Epithelial cell of prostate (primary cell): ENCODE measurements around the gene IFFO2.

Source experiments
- DNase-seq: peaks from one replicate; pipeline ENCODE4 v3.0.0-alpha.2; 2011; ENCODE audit warnings: low read depth, low spot score
- H3K27ac ChIP-seq: fragments of 450-650 bp; 2 replicates; pipeline ENCODE4 v1.5.1; 2017; ENCODE audit warnings: mild to moderate bottlenecking

IFFO2 gene

GRCh38 chr1:18973446-18973955, 17.0 kb upstream of the IFFO2 start:
- no peak overlapping the region for H3K27ac ChIP-seq
- DNase-seq = no peak

GRCh38 chr1:18972991-18973390, 16.5 kb upstream of the IFFO2 start:
- DNase-seq = no peak
- H3K27ac ChIP-seq = no peak overlapping the region

- H3K27ac ChIP-seq = no peak overlapping the region
- DNase-seq = no peak
Measured at GRCh38 chr1:18972531-18972930, 16.1 kb upstream of the IFFO2 start.

GRCh38 chr1:18970762-18971161, 14.3 kb upstream of the IFFO2 start:
- no peak for DNase-seq
- no peak overlapping the region for H3K27ac ChIP-seq

- no peak for DNase-seq
- no peak overlapping the region for H3K27ac ChIP-seq
Measured at GRCh38 chr1:18970358-18970757, 13.9 kb upstream of the IFFO2 start.

DNA sequence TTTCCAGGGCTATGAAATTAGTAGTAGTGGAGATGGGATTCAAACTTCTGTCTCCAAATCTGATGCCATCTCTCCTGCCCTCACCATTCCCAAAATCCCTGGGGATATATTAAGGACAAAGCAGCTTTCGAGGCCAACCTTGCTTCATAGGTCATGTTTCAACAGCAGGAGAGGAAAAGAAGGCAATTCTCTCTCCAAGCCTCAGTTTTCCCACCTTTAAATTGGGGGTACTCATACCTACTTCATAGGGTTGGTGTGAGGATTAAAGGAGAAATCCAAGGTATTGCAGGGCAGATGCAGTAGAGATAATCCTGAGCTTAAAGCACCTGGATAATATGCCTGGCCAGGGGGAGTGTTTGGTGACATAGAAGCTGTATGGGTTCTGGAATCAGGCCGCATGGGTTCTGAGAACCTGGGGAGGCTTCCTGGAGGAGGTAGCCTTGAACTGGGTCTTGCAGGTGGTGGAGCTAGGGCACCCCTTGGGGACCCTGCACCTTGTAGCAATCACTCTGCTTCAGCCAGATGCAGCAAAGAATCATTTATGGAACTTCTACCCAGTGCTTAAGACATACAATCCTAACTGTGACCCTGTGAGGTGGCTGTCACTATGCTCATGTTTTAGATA, 10.7 kb upstream of the IFFO2 start:
- no peak overlapping the region for H3K27ac ChIP-seq
- no peak for DNase-seq

- peak overlapping the region; percentile 17 for H3K27ac ChIP-seq
- no peak for DNase-seq
Measured at GRCh38 chr1:18965206-18966173, 9.0 kb upstream of the IFFO2 start.

- no peak for DNase-seq
- H3K27ac ChIP-seq = no peak overlapping the region
Measured at GRCh38 chr1:18963968-18964367, 7.5 kb upstream of the IFFO2 start.

DNA sequence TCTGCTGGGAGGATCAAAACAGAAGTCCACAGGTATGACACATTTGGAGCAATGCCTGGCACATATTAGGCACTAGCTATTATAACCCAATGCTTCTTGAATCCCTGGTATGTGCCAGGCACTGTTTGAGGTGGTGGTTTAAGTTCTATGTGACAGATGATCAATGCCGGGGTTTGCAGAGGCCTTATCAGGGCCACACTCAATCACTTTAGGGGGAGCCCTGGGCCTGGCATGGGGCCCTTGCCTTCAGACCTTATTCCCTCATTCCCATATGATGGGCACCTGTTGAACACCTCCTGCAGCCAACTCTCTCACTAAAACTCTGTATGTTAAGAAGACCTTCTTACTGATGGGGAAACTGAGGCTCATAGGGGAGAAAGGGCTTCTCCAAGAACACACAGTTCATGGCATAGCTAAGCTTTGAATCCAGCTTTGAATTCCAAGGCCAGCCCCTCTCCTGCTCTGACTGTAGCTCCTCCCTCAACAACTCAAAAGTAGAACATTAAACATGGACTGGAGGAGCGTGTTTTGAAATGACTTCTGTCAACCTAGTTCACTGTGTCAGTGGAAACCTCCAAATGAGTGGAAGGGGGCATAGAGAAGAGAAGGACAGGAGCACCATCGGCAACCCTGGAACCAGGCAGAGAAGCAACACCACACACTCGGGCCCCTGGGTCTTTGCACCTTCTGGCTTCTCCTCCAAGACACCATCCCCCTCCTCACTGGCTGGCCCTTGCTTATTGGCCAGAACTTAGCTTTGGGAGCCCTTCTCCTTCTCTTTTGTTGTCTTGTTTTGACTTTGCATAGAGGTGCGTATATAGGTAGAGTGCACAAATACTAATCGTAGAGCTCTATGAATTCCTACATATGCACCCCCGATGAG, 6.6 kb upstream of the IFFO2 start:
- peak overlapping the region; percentile 23 for H3K27ac ChIP-seq
- no peak for DNase-seq

GRCh38 chr1:18962121-18962721, 5.7 kb upstream of the IFFO2 start:
- peak overlapping the region; percentile 23 for H3K27ac ChIP-seq
- DNase-seq = no peak

DNA sequence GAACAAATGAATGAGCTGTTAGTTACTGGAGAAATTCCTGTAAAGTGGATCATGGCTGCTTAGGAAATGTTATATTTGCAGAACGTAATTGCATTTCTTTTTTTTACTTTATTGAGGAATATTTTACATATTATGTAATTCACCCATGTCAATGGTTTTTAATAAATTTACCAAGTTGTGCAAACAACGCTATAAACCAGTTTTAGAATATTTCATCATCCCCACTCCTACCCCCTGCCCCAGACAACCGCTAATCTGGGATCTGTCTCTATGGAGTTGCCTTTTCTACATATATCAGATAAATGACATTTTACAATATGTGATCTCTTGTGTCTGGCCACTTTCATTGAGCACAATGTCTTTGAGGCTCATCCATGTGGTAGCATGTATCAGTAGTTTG, 4.3 kb upstream of the IFFO2 start:
- DNase-seq = no peak
- H3K27ac ChIP-seq = no peak overlapping the region

DNA sequence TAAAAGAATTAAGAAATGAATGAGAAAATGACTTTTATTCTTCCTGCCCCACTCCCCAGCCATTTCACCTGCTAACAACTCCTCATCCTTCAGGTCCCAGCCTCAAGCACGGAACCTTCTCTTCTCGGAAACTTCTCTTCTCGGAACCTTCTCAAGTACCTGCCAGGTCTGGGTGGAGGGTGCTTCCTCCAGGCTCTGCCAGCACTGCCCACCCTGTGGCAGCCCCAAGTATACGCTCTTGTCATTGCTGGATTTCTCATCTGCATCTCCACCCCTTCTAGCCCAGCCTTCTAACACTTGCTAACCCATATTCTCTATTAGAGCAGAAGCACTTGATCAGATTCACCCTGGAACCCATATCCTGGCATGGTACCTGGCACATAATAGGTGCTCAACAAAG, 3.9 kb upstream of the IFFO2 start:
- no peak overlapping the region for H3K27ac ChIP-seq
- no peak for DNase-seq

- DNase-seq = no peak
Measured at GRCh38 chr1:18959591-18959990, 3.1 kb upstream of the IFFO2 start.

DNA sequence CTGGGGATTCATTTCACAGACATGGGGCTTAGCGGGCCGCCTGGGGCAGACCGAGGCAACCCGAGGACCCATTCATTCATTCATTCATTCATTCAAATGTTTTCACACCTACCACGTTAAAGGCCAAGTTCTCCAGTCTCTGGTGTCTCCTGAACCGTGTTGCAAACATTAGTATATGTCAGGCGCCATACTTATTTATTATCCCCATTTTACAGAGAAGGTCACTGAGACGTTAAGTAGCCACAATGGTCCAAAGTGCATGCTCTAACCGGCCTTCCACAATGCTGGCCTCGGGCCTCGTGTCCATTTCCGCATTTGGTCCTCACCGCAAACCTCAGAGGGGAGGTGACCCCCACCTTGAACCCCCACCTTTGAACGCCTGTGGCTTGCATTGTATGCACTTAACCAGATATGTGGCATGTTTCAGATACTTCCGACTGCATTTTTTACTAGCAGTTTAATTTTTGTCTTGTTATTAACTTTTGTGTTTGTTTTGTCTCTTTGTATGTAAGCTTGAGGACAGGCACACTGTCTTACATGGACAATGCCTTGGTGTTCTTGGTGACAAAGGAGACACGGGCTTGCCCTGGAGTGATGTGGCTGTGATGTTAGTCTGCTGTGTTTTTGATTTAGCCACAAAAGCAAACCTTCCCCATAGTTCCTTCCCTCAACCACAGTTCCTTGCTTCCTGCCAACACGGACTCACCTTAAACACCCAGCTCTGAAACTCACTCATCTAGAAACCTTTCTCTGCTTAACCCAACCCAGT, 1.2 kb upstream of the IFFO2 start:
- H3K27ac ChIP-seq = no peak overlapping the region
- DNase-seq = no peak

More at GRCh38 chr1:18959591-18959990, 3.1 kb upstream of the IFFO2 start:
- no peak overlapping the region for H3K27ac ChIP-seq

GRCh38 chr1:18957136-18957521, 653 bp upstream of the IFFO2 start:
- H3K27ac ChIP-seq = no peak overlapping the region

GRCh38 chr1:18955441-18956192, 859 bp downstream of the IFFO2 start:
- peak overlapping the region; percentile 92 for H3K27ac ChIP-seq
- no peak for DNase-seq

More at GRCh38 chr1:18957136-18957521, 653 bp upstream of the IFFO2 start:
- no peak for DNase-seq

GRCh38 chr1:18955131-18955440, 1.4 kb downstream of the IFFO2 start:
- DNase-seq = no peak
- peak overlapping the region; percentile 92 for H3K27ac ChIP-seq

DNA sequence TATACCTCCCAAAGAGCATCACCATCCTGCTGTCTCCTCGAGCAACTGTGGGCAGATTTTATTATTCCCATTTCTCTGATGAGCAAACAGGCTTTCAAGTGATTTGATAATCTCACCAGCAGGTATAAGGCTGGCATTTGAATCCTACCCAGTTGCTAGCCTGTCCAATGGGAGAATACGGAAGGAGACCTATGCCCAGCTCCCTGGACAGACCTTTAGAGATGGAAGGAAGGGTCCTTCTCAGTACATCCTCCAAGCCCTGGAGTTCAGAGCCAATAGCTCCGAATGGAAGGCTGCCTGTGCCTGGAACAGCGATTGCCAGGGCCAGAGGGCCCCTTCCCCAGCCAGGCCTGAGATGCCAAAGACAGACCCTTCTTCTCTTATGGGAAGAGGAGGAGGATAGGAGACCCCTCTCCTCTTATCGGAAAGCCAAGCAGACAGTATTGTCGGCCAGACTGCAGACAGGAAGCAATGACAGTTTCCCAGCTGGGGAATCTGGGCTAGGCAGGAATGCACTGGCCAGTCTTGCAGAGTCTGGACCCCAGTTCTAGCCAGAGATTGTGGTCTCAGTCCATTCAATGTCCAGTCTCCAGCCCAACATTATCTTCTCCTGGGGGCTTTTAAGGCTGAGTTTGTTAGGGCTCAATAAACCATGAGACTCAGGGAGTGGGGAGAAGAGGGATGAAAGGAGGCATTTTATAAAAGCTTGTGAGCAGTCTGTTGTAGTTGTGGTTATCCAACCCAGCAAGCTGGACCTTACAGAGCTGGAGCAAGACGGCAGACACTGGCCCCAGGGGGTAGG, 2.0 kb downstream of the IFFO2 start:
- DNase-seq = no peak
- H3K27ac ChIP-seq = peak overlapping the region; percentile 92
